ENCODE measurements around the gene NOB1.
A peak's percentile ranks its signal among the peaks of the same experiment; 100 is the strongest.

Gene NOB1

DNA sequence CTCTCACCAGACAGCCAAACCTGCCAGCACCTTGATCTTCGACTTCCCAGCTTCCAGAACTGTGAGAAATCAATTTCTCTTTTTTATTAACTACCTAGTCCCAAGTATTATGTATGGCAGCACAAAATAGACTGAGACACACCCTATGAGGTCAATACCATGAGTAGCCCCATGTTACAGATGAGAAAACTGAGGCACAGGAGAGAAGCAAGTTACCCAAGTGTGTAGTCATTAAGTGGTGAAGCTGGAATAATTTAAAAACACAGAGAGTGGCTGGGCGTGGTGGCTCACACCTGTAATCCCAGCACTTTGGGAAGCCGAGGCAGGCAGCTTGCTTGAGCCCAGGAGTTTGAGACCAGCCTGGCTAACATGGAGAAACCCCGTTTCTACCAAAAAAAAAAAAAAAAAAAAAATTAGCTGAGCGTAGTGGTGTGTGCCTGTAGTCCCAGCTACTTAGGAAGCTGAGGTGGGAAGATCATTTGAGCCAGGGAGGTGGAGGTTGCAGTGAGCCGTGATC lies 33.2 kb downstream of the NOB1 start:
- DNase-seq (ENCODE audit: low spot score): no peak

DNA sequence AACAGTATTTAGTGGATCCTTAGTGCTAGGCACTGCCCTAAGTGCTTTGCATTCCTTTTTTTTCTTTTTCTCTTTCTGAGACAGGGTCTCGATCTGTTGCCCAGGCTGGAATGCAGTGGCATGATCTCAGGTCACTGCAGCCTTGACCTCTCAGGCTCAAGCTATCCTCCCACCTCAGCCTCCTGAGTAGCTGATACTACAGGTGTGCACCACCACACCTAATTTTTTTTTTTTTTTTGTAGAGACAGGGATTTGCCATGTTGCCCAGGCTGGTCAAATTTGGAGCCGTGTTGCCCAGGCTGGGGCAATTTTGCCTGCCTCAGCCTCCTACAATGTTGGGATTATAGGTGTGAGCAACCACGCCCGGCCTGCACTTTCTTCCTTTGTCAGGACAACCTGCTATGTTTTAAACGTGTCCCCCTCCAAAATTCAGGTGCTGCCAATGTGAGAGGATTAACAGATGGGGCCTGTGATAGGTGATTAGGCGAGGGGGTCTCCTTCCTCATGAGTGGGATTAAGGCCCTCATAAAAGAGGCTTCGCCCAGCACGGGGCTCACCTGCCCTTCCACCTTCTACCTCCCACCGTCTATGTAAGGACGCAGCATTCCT lies 33.8 kb downstream of the NOB1 start:
- DNase-seq (ENCODE audit: low spot score): no peak

DNA sequence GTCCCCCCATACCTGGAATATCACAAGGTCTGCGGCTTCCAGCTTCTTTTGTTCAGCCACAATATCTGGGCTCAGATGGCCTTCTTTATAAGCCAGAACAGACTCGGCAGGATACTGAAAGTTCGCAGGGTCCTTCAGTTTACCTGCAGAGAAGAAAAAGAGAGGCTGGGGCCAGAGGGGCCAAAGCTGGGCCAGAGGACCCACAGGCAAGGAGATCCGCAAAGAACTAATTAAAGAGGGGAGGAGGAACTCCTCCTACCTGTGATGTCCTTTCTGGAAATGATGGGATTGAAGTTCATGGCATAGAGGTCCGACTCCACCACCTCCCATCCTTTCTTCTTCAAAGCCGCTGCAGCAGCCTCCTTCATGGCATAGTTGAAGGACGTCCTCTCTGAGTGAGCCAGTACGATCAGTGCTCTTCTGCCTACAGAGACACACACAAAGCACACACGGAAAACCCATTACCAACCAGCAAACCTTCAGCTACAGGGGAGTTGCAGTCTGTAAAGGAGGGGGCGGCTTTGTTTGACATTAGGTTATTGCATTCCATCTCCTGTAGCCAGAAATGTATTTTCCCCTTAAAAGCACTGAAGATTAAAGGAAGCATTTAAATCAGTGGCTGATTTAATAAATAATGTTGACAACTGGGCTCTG lies 36.5 kb downstream of the NOB1 start:
- DNase-seq (ENCODE audit: low spot score): no peak

DNA sequence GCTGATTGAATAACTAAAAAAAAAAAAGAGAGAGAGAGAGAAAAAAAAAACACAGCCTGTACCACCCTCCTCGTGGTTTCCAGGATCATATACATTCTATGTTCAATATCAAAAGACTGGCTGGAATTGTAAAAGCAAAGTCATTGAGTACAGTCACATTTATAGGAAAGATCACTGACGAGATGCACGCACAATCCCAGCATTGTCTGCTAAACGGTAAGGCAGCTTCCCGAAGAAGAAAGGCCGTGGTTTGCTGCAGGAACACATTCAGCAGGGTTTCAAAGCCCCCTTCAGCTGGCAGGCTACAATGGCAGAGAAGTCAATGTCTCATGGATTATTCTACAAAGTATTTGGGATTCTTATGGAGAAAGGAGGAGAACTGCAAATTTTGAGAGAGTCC lies 37.7 kb downstream of the NOB1 start:
- no peak for DNase-seq (ENCODE audit: low spot score)

DNA sequence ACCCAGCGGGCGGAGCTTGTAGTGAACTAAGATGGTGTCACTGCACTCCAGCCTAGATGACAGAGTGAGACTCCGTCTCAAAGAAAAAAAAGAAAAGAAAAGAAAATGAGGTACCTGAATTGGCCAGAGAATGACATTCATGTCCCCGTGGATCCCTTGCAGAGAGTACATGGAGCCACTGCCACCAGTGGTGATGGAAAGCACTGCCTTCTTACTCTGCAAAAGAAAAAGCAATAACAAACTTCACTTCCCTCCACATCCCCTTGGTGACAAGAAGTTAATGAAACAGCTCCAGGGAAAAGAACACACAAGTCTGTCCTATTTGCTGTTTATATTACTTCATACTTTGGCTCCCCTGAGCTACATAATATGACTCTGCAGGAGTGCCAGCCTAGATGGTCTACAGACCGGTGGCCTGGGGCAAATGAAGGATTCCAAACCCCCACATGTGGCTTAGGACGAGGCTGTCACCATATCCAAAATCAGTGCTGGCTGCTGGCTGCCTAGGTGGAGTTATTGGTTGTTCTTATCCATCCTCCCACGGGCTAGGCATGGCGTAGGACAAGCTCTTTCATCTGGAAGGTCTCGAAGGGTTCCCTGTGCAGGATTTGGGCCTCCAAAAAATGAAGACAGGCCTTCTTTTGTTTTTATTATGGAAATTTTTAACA lies 41.7 kb downstream of the NOB1 start:
- no peak for DNase-seq (ENCODE audit: low spot score)

DNA sequence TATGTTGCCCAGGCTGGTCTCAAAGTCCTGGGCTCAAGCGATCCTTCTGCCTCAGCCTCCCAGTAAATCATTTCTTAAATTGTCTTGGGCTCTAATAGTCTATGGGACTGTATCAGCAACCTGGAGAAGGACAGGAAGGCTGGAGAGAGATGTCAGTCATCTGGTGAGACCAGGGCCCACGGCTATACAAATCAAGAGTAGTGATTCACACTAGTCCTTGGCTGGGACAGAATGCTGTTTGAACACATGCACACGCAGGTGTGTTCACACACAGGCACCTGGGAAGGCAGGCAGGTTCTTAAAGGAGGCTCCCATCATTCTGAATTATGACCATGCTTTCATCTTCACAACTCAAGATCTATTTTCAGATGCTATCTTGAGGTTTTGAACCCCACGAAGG lies 42.4 kb downstream of the NOB1 start:
- no peak for DNase-seq (ENCODE audit: low spot score)

DNA sequence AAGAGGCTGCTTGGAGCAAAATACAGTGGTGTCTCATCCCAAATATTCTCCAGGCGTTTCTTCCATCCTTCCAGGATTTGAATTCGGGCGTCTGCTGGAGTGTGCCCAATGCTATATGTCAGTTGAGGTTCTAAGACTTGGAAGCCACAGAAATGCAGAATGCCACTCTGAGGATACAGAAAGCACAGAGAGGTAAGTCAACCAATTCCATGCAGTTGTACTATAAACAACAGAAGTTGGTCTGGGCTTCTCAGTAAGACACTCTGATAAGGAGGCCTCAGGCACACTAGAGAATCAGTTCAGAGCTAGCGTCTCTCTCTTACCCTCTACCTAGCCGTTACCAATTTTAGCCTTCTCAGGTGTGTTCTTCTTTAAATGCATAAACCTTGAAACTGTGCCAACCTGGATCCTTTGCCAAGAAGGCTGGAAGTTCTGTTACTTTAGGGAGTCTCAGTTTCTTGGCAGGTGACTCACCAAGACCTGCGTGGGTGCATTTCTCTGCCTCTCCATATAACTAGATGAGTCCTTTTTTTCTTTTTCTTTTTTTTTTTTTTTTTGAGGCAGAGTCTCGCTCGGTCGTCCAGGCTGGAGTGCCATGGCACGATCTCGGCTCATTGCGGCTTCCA lies 43.5 kb downstream of the NOB1 start:
- DNase-seq (ENCODE audit: low spot score): peak; percentile 45

DNA sequence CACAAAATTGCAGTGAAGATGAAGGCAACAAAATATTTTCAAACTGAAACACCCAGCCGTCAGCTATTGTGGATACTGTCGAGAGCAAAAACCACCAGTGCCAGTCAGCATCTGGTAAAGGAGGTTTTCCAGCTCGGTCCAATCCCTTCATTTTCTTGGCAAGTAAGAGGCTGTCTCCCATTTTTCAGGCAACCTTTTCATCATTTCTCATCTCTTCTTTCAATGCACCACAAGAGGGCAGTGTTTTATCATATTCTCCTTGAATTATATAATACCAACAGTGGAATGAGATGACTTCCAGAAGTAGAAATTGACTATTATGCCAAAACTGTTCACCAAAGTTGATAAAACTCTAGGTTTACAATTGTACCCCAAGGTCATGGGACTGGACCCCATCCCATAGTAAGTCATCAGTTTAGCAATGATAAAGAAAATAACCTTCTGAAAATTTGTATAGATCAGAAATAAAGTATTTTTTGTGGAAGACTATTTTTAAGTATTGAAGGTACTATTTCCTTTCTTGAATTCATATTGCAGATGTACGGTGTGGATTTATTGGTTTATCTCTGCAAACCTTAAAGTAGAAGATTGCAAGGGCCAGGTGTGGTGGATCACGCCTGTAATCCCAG lies 45.2 kb downstream of the NOB1 start:
- peak; percentile 66 for DNase-seq (ENCODE audit: low spot score)

DNA sequence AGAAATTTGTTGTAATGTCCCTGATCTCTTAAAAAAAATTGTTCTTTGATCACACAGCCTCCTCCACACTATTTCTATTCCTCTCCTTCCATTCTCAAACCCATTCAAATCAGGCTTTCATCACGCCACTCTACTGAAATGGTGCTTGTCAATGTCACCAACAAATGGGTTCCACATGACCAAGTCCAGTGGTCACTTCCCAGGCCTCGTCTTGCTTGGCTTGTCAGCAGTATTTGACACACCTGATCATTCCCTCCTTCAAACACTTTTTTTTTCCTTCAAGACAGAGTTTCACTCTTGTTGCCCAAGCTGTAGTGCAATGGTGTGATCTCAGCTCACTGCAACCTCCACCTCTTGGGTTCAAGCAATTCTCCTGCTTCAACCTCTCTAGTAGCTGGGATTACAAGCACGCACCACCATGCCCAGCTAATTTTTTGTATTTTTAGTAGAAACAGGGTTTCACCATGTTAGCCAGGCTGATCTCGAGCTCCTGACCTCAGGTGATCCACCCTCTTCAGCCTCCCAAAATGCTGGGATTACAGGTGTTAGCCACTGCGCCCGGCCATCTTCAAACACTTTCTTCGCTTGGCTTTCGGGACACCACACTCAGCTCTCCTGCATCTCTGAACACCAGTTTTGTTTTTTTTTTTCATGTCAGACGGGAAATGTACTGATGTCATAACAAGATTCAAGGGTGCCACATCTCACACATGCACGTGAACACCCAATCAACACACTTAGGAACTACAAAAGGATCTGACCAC lies 46.6 kb downstream of the NOB1 start:
- no peak for DNase-seq (ENCODE audit: low spot score)

DNA sequence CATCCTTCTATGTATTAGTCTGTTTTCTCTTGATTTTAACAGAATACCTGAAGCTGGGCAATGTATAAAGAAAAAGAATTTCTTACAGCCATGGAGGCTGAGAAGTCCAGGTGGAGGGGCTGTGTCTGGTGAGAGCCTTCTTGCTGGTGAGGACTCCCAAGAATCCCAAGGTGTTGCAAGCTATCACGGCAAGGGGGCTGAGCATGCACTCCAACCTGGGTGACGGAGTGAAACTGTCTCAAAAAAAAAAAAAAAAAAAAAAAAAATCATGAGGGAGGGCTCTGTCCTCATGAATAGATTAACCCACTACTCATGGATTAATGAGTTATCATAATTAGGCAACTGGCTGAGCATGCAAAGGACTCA lies 47.8 kb downstream of the NOB1 start:
- DNase-seq (ENCODE audit: low spot score): no peak

DNA sequence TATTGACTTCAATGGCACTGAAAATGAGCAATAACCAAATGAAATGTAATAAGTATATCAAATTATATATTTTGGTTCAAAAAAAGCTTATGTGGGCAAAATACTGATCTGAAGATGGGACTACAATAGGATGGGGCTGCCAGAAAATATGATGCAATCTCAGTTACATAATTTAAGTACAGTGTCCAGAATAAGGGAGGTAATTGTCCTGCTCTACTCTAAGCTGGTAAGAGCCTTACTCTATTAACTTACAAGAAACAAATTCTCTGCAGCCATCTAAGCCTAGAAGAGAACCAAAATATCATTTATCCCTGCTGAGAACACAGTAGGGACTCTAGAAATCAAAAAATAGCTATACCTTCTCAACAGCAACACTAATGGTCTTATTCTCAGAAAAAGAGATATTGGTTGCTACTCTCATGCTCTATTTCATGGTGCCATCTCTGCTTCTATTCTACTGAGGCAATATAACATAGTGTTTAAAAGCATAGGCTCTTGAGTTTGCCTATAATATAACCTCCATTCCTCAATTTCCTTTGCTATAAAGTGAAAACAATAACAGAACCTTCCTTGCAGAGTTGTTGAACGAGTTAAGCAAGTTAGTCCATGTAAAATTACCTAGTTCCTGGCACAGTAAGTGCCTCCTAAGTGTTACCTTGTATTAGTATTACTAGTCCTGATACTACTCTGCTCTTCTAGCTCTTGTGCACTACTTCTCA lies 48.3 kb downstream of the NOB1 start:
- DNase-seq (ENCODE audit: low spot score): no peak

DNA sequence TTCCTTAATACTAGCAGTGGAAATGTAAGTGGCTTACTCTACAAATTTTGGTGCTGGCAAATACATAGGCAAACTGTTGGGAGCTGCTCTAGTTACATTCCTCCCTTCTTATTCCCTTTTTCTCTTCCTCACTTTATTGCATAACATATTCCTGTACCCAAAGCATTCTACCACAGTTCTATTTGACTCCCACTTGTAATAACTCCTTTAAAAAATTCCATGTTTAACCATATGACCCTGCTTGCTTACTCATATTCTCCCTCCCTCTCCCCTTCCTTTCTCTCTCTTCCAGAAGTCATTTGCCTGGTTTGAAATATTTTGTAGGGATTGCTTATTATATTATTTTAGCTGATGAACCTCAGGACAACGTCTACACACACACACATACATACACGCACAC lies 51.1 kb downstream of the NOB1 start:
- no peak for DNase-seq (ENCODE audit: low spot score)

DNA sequence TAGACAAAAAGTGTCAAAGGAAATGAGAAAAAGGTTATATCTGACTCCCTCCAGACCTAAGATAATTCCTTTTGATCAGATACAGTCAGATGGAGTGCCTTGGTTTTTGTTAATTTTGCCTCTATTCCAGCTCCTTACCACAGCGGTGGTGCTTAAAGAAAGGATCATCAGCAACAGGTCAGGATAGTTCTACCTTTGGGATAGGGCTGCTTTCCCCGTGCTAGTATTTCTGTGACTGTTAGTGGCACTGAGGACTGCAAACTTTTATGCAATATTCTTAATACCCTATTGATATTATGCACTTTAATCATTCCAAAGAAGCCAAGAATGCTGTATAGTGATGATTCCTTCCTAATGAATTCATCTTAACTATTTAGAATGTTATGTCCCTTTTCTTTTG lies 52.9 kb downstream of the NOB1 start:
- no peak for DNase-seq (ENCODE audit: low spot score)

DNA sequence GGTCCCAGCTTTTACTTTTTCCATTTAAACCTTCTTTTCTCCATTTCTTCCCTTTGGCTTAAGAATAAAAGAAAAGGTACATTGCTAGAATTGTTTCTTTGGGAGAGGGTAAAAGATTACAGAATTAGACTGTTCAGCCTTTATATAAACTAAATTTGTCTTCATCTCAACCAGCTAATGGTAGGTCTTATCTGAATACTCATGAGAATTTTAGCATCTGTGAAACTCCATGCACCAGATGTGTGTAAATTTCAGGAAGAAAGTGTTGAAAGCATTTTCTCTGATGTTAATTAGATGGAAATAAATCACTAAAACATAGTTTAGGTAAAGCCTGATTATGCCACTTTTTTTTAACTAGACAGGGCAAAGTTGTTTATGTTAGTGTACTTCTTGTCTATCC lies 53.3 kb downstream of the NOB1 start:
- DNase-seq (ENCODE audit: low spot score): no peak

DNA sequence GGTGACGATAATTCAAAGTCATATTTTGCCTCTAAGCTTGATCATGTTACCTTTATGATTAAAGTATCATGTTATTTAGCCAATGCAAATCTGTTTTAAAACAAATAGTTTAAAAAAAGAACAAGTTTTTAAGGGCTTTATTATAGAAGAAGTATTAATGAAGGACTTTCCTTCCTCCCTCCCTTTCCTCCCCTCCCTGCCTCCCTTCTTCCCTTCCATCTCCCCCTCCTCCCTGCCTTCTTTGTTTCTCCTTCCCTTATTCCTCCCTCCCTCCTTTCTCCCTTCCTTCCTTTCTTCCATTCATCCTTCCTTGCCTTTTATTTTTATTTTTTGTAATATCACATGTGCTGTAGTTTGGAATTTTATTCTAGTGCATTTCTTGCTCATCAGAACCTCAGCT lies 54.8 kb downstream of the NOB1 start:
- no peak for DNase-seq (ENCODE audit: low spot score)

DNA sequence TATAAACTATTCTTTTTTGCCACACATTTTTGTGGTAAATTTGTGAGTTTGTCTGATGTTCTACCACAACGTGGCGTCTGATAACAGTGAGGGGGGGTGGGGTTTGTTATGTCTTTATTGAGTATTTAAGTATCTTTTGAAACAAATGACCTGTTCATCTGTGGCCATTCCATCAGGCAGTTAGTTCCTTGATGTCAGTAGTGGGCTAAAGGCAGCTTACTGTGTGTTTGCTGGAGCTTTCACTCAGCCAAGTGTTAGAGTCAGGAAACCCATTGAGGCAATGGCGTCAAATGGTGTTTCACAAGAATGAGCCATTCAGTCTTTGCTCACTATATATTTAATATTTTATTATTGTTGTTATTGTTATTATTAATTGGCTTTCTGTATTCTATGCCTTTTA lies 56.3 kb downstream of the NOB1 start:
- DNase-seq (ENCODE audit: low spot score): no peak

DNA sequence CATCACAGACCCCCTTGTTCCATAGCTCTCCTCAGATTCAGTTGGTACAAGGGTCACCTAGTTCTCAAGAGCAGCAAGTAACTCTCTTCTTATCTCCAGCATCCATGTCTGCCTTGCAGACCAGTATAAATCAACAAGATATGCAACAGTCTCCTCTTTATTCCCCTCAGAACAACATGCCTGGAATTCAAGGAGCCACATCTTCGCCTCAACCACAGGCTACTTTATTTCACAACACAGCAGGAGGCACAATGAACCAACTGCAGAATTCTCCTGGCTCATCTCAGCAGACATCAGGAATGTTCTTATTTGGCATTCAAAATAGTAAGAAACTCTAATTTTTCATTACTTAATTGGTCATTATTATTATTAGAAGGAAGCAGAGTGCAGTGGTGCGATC lies 60.8 kb downstream of the NOB1 start:
- DNase-seq (ENCODE audit: low spot score): no peak

DNA sequence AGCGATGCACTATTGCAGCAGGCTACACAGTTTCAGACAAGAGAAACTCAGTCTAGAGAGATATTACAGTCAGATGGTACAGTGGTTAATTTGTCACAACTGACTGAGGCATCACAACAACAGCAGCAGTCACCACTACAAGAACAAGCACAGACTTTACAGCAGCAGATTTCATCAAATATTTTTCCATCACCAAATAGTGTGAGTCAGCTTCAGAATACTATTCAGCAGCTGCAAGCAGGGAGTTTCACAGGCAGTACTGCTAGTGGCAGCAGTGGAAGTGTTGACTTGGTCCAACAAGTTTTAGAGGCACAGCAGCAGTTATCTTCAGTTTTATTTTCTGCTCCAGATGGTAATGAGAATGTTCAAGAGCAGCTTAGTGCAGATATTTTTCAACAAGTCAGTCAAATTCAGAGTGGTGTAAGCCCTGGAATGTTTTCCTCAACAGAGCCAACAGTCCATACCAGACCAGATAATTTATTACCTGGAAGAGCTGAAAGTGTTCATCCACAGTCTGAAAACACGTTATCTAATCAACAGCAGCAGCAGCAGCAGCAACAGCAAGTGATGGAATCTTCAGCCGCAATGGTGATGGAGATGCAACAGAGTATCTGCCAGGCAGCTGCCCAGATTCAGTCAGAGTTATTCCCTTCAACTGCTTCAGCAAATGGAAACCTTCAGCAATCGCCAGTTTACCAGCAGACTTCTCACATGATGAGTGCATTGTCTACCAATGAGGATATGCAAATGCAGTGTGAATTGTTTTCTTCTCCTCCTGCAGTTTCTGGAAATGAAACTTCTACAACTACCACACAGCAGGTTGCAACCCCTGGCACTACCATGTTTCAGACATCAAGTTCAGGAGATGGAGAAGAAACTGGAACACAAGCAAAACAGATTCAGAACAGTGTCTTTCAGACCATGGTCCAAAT lies 62.5 kb downstream of the NOB1 start:
- no peak for DNase-seq (ENCODE audit: low spot score)

All from iPS-NIHi11 (cell line).